ENCODE measurements around the gene SIM1. TPM values are rescaled to one million over a fixed set of nuclear protein-coding genes. Genes with fewer than 3 reads are reported as not detected.

Gene SIM1
- total RNA-seq, 1 experiment from 2014 or later, result not detected

- no peaks in the 10 kb centered on the region for H3K9me3 ChIP-seq (ENCODE audit: control insufficient read depth in 1 of 2, insufficient read depth in 1 of 2, low read depth in 1 of 2, low read length in 2 of 2)
- intact Hi-C loops (cut with micrococcal nuclease), result no loop called here
Measured at GRCh38 chr6:100456141-100456907, 8.4 kb downstream of the SIM1 start.

More at GRCh38 chr6:100456141-100456907, 8.4 kb downstream of the SIM1 start:
- BruUV-seq (replicated peaks), result no TSS peak
- DNase-seq (ENCODE audit: low read depth, low spot score) (no peak), ATAC-seq (no peak)
- Histone ChIP-seq H3K9ac (ENCODE audit: low read length) (no peak overlapping the region), H3K4me3 (replicated peaks in 1 of 2; ENCODE audit: low read depth in 1 of 2, low read length in 2 of 2) (no peak overlapping the region), H3K4me1 (ENCODE audit: control insufficient read depth in 1 of 2, insufficient read depth in 2 of 2, low read length in 2 of 2) (no peaks in the 10 kb centered on the region), H3K4me2 (ENCODE audit: low read length) (no peak overlapping the region), H3K36me3 (ENCODE audit: control insufficient read depth in 1 of 2, insufficient read depth in 2 of 2, low read length in 2 of 2) (no peaks in the 10 kb centered on the region), H3K27me3 (ENCODE audit: insufficient read depth, low read length) (no peaks in the 10 kb centered on the region), H3K9me2 (ENCODE audit: insufficient read depth) (no peaks in the 10 kb centered on the region), H3K79me2 (ENCODE audit: insufficient read depth, low read length) (no peaks in the 10 kb centered on the region), H4K20me1 (ENCODE audit: insufficient read depth) (no peaks in the 10 kb centered on the region), H2AFZ (ENCODE audit: low read depth, low read length, poor library complexity, severe bottlenecking) (no peak overlapping the region), H3K27ac (ENCODE audit: low read depth, low read length) (no peak overlapping the region)
- ChIA-PET POLR2A (no interaction called here), CTCF (no interaction called here), RAD21 (ENCODE audit: low non-redundant PET in 1 of 2, low total read pairs in 2 of 2, uncharacterized antibody in 2 of 2, unreplicated experiment in 2 of 2) (no interaction called here)
- TF ChIP-seq ELF1 (IDR thresholded peaks at IDR 0.05; ENCODE audit: borderline replicate concordance, low read depth) (no peak), MAX (IDR thresholded peaks at IDR 0.05) (no peak), RAD21 (IDR thresholded peaks at IDR 0.05; ENCODE audit: low read depth) (no peak), ZFX (IDR thresholded peaks at IDR 0.05) (no peak), EZH2phosphoT487 (IDR thresholded peaks at IDR 0.05; ENCODE audit: borderline replicate concordance) (no peak), SP1 (IDR thresholded peaks at IDR 0.05; ENCODE audit: low read depth) (no peak), ZBTB33 (IDR thresholded peaks at IDR 0.05; ENCODE audit: extremely low read depth, insufficient replicate concordance, low read length) (no peak), CTCF (IDR thresholded peaks at IDR 0.05 in 2 of 3, conservative IDR thresholded peaks at IDR 0.05 in 1 of 3; ENCODE audit: borderline replicate concordance in 1 of 3, insufficient read depth in 1 of 3, low read depth in 2 of 3, low read length in 2 of 3) (no peak), FOSL1 (IDR thresholded peaks at IDR 0.05; ENCODE audit: low read depth) (no peak), CEBPB (IDR thresholded peaks at IDR 0.05; ENCODE audit: low read depth) (no peak), SIN3A (IDR thresholded peaks at IDR 0.05; ENCODE audit: low read depth) (no peak), REST (IDR thresholded peaks at IDR 0.05; ENCODE audit: low read depth) (no peak), CBX3 (IDR thresholded peaks at IDR 0.05; ENCODE audit: low read depth) (no peak), SRF (IDR thresholded peaks at IDR 0.05; ENCODE audit: low read depth) (no peak), ATF3 (IDR thresholded peaks at IDR 0.05) (no peak)
